ENCODE measurements around the gene XDH. TPM values are rescaled to one million over a fixed set of nuclear protein-coding genes. Genes with fewer than 3 reads are reported as not detected.

XDH gene
- total and polyA plus RNA-seq, 12 donors, result 0.01 to 0.16 (median 0.08) TPM; not detected in 7

DNA sequence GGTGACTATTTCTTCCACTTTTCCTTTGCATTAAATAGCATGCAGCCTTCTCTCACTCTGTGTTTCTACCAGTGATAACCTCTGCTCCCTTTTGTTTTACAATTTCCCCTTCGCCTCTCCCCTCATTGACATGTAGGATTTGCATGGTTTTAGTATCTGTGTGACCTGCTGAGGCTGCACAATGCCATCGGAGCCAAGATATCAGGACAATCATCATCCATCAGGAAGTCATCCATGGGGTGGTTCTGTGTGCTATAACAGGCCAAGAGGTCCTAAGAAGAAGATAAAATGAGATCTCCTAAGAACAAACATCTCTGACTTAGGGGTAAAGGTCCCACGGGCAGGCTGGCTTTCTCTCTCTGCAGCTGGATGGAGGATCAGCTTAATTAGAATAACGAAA, 115.0 kb downstream of the XDH start:
- DNase-seq, result no peak
- no peak overlapping the region for H3K27ac ChIP-seq
- H3K9me3 ChIP-seq, result no peaks in the 10 kb centered on the region

DNA sequence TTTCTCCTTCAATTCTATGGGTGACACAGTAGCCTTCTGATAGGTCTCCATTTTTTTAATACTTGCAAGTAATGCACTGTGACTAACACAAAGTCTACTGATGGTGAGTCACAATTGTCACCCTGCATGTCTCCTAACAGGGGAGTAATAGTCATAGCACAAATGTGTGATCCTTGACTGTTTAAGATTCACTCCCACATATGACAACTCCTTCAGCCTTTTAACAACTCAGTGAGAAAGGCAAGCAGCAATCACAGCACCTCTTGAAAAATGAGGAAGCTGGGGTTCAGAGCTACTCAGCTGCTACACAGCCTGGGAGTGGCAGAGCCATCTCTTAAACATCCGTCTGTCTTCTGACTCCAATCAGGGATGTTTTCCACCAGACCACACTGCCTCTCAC, 116.8 kb downstream of the XDH start:
- intact Hi-C loops (cut with DNase I), result loop anchor here in 1 of 10 donors (2.0 kb wide), 1 partner anchor 65 kb away; no protein-coding TSS in a partner anchor
- DNase-seq (no peak), ATAC-seq (peak in 3 of 8 donors; percentile 23 to 27 (median 23))
- H3K9me3 ChIP-seq, result no peaks in the 10 kb centered on the region
- no peaks in the 10 kb centered on the region for H3K36me3 ChIP-seq
- H3K27me3 ChIP-seq, result no peaks in the 10 kb centered on the region
- 53 to 60% methylated on average over 1 of the region's 1 CpG for WGBS, 2 donors
- no peak for TF ChIP-seq CTCF (IDR thresholded peaks at IDR 0.05)
- H3K4me3 ChIP-seq, result no peak overlapping the region
- H3K4me1 ChIP-seq, result peaks cover 6 to 58% (median 30%) of the 10 kb centered on the region in 9 donors
- H3K27ac ChIP-seq, result peak overlapping the region in 3 of 10 donors; percentile 1 to 76 (median 61)

More for the DNA sequence above, 115.0 kb downstream of the XDH start:
- H3K27me3 ChIP-seq, result no peaks in the 10 kb centered on the region
- TF ChIP-seq CTCF (IDR thresholded peaks at IDR 0.05), result no peak
- H3K4me1 ChIP-seq, result peaks cover 8 to 58% (median 32%) of the 10 kb centered on the region in 9 donors
- no peaks in the 10 kb centered on the region for H3K36me3 ChIP-seq
- intact Hi-C loops (cut with DNase I), result no loop called here
- ATAC-seq, result no peak
- WGBS, 2 donors, result 70 to 71% methylated on average over 4 of the region's 4 CpGs
- no peak overlapping the region for H3K4me3 ChIP-seq

DNA sequence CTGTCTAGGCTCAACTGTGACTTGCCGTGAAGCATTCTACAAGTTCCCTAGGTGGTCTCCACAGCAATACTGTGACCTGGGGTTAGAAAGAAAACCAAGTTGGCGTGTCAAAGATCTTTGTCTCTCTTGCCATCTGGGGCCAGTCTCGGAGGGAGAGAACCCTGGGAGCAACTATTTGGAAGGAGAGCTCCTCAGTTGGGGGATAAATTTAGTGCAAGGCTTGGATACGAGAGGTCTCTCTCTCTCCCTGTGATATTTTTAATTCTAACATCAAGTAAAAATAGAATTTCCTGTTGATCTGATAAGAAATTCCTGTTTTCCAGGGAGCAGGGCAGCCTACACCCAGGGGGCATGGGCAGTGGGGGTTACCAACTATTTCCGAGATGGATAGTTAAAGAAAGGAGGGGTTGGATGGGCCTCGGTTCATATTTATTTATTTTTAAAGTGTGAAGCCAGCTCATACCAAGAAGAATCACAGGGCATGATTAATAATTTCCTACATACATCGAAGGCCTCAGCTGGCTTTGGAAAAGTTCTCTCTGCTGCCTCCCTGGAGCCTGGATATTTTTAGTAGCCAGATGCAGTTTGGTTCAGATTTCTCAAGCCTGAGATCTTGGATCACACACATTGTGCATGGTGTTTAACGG, 117.8 kb downstream of the XDH start:
- TF ChIP-seq CTCF (IDR thresholded peaks at IDR 0.05), result no peak
- DNase-seq (no peak), ATAC-seq (peak in 7 of 8 donors; percentile 15 to 75 (median 49))
- no peaks in the 10 kb centered on the region for H3K36me3 ChIP-seq
- peak overlapping the region in 9 of 10 donors; percentile 1 to 76 (median 61) for H3K27ac ChIP-seq
- WGBS, 2 donors, result 24 to 27% methylated on average over 8 of the region's 8 CpGs
- no peak overlapping the region for H3K4me3 ChIP-seq
- peaks cover 6 to 53% (median 26%) of the 10 kb centered on the region in 9 donors for H3K4me1 ChIP-seq
- intact Hi-C loops (cut with DNase I), result loop anchor here in 1 of 10 donors (2.0 kb wide), 1 partner anchor 64 kb away; no protein-coding TSS in a partner anchor
- no peaks in the 10 kb centered on the region for H3K27me3 ChIP-seq
- H3K9me3 ChIP-seq, result no peaks in the 10 kb centered on the region

GRCh38 chr2:31294196-31294595, 120.3 kb downstream of the XDH start:
- 72 to 77% methylated on average over 1 of the region's 1 CpG for WGBS, 2 donors
- no peak for TF ChIP-seq CTCF (IDR thresholded peaks at IDR 0.05)
- ATAC-seq (peak in 1 of 8 donors; percentile 54), DNase-seq (no peak)
- H3K9me3 ChIP-seq, result no peaks in the 10 kb centered on the region
- no peaks in the 10 kb centered on the region for H3K36me3 ChIP-seq
- peaks cover 6 to 44% (median 26%) of the 10 kb centered on the region in 9 donors for H3K4me1 ChIP-seq
- no peak overlapping the region for H3K4me3 ChIP-seq
- H3K27me3 ChIP-seq, result no peaks in the 10 kb centered on the region
- no peak overlapping the region for H3K27ac ChIP-seq
- intact Hi-C loops (cut with DNase I), result no loop called here
